Gastroesophageal sphincter (tissue), 4 donors: ENCODE data around the gene APP. TPM values are rescaled to one million over a fixed set of nuclear protein-coding genes. Genes with fewer than 3 reads are reported as not detected.

Source experiments
- ATAC-seq: fragments of 150-250 bp; one replicate; pipeline ENCODE4 v1.9.1; 2016; ENCODE audit warnings: mild to moderate bottlenecking, moderate library complexity
- H3K27ac ChIP-seq, 4 donors: fragments of 200-600 bp; sonication (generic) in 3 of 4; 1 replicate in 3 of 4; 2 replicates in 1 of 4; pipeline ENCODE4 v1.5.1; 2016 to 2019
- H3K27me3 ChIP-seq: fragments of 200-600 bp; sonication (generic); one replicate; pipeline ENCODE4 v1.5.1; 2019
- H3K36me3 ChIP-seq, 2 donors: fragments of 200-600 bp; sonication (generic); one replicate each; pipeline ENCODE4 v1.5.1; 2019; ENCODE audit warnings: control low read depth in 1 of 2
- H3K4me1 ChIP-seq, 3 donors: fragments of 200-600 bp; sonication (generic); 1 replicate in 2 of 3; 2 replicates in 1 of 3; pipeline ENCODE4 v1.5.1; 2016 to 2019; ENCODE audit warnings: control low read depth in 2 of 3
- H3K4me3 ChIP-seq, 2 donors: fragments of 200-600 bp; sonication (generic); one replicate each; pipeline ENCODE4 v1.5.1; 2019; ENCODE audit warnings: mild to moderate bottlenecking in 1 of 2, moderate library complexity in 1 of 2
- H3K9me3 ChIP-seq, 3 donors: fragments of 200-600 bp; sonication (generic); one replicate each; pipeline ENCODE4 v1.5.1; 2017 to 2019; ENCODE audit warnings: control low read depth in 2 of 3
- EP300 ChIP-seq: sonication (generic); formaldehyde crosslinking; IDR thresholded peaks from one replicate; pipeline ENCODE4 v1.6.1; 2017; ENCODE audit warnings: antibody characterized with exemption, mild to moderate bottlenecking
- POLR2A ChIP-seq, 2 donors: fragments of 450-650 bp; IDR thresholded peaks; one replicate each; pipeline ENCODE4 v1.6.1; 2017; ENCODE audit warnings: antibody characterized with exemption in 2 of 2, mild to moderate bottlenecking in 2 of 2, moderate library complexity in 1 of 2
- POLR2AphosphoS5 ChIP-seq: sonication (generic); formaldehyde crosslinking; IDR thresholded peaks from one replicate; pipeline ENCODE4 v1.6.1; 2017; ENCODE audit warnings: antibody characterized with exemption
- WGBS, 2 donors: methylation state at CpG; one replicate each; pipeline ENCODE4 v1.1.5; 2018; ENCODE audit warnings: low coverage in 1 of 2; 5-methylcytosine and 5-hydroxymethylcytosine counted together
- total RNA-seq, 4 donors: library from RNA; depleted of rRNA; stranded (reverse); fragments of >200 nt; gene quantifications; one replicate each; pipeline ENCODE4 v1.1.0, GENCODE V29; 2016
- TF ChIP-seq, protein P1 (sequence below), 4 experiments: fragments of 200-600 bp in 2 of 4; fragments of 450-650 bp in 2 of 4; sonication (generic) in 1 of 4; IDR thresholded peaks; one replicate each; pipeline ENCODE4 v1.5.1; 2017 to 2019; ENCODE audit warnings: antibody characterized with exemption in 4 of 4, mild to moderate bottlenecking in 2 of 4, moderate library complexity in 2 of 4

Gene APP
- total RNA-seq, 4 donors from 2014 or later: 282 to 724 (median 545) TPM

DNA sequence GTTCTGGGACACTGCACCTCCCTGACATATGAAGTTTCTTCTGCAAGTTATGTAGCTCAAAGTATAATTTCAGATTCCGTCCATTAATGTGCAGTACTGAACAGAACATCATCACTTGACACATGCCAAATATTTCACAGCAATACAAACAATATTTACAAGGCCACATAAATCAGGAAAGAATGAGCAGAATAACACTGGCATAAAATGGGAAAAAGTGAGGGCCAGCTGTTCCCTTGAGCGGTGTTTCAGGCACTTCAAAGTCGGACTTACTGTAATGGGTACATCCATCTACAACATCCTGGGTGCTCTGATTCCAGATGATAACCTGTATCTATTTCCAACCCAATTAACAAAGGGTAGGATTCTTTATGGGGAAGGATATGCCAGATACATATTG is 217.4 kb downstream of the APP start:
- Histone ChIP-seq H3K36me3 (peaks cover 0 to 37% of the 10 kb centered on the region in 2 donors), H3K4me1 (no peaks in the 10 kb centered on the region), H3K9me3 (no peaks in the 10 kb centered on the region), H3K4me3 (no peak overlapping the region), H3K27ac (no peak overlapping the region), H3K27me3 (no peaks in the 10 kb centered on the region)
- no peak for ATAC-seq
- 96% methylated on average over 3 of the region's 3 CpGs for WGBS, 2 donors
- TF ChIP-seq POLR2AphosphoS5 (no peak), EP300 (no peak), POLR2A (IDR thresholded peaks at IDR 0.05) (no peak)
- TF ChIP-seq, protein P1, sequence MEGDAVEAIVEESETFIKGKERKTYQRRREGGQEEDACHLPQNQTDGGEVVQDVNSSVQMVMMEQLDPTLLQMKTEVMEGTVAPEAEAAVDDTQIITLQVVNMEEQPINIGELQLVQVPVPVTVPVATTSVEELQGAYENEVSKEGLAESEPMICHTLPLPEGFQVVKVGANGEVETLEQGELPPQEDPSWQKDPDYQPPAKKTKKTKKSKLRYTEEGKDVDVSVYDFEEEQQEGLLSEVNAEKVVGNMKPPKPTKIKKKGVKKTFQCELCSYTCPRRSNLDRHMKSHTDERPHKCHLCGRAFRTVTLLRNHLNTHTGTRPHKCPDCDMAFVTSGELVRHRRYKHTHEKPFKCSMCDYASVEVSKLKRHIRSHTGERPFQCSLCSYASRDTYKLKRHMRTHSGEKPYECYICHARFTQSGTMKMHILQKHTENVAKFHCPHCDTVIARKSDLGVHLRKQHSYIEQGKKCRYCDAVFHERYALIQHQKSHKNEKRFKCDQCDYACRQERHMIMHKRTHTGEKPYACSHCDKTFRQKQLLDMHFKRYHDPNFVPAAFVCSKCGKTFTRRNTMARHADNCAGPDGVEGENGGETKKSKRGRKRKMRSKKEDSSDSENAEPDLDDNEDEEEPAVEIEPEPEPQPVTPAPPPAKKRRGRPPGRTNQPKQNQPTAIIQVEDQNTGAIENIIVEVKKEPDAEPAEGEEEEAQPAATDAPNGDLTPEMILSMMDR (IDR thresholded peaks at IDR 0.05): no peak

DNA sequence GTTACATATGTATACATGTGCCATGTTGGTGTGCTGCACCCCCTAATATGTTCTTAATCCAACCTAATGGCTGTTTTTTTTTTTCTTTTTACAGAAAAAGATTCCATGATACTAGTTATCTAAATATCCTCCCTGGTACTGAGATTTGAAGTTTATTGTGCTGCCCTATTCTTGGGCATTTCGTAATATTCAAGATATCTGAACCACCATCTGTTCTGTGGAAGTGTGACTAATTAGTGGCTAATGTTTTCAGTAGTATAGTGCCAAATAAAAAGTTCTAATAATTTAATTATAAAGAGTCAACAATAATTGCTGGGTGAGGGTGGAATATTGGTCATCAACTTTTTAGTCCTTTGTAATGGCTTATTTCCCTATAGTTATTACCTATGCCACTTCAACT is 218.3 kb downstream of the APP start:
- TF ChIP-seq POLR2A (IDR thresholded peaks at IDR 0.05) (no peak), POLR2AphosphoS5 (peak; percentile 19), EP300 (no peak)
- TF ChIP-seq, protein P1 (IDR thresholded peaks at IDR 0.05): no peak
- WGBS, 2 donors: 67 to 77% methylated on average over 1 of the region's 1 CpG
- ATAC-seq: peak; percentile 39
- no peaks in the 10 kb centered on the region for H3K27me3 ChIP-seq
- H3K9me3 ChIP-seq: no peaks in the 10 kb centered on the region
- H3K4me1 ChIP-seq: no peaks in the 10 kb centered on the region
- H3K27ac ChIP-seq: no peak overlapping the region
- peaks cover 0 to 37% of the 10 kb centered on the region in 2 donors for H3K36me3 ChIP-seq
- no peak overlapping the region for H3K4me3 ChIP-seq

DNA sequence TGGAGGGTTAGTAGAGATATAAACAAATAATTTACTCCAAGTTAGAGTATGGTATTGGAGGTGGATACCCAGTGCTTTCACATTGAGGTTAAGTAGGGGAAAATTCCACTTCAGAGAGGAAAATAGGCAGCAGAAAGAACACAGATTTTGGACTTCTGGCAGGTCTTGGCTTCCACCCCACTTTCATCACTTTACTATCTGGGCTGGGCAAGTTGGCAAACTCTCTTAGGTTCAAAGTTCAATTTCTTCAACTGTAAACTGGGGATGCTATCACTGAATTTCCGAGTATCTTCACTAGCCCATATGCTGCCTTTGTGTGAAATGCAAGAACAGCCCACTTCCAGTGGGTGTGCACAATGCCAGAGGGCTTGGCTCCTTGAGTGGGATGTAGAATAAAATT is 220.9 kb downstream of the APP start:
- Histone ChIP-seq H3K9me3 (peaks cover 0 to 5% (median 0%) of the 10 kb centered on the region in 3 donors), H3K27ac (no peak overlapping the region), H3K4me1 (no peaks in the 10 kb centered on the region), H3K36me3 (peaks cover 0 to 35% of the 10 kb centered on the region in 2 donors), H3K27me3 (no peaks in the 10 kb centered on the region), H3K4me3 (no peak overlapping the region)
- TF ChIP-seq EP300: no peak
- TF ChIP-seq POLR2A (IDR thresholded peaks at IDR 0.05): no peak
- TF ChIP-seq, protein P1 (IDR thresholded peaks at IDR 0.05): no peak
- no peak for TF ChIP-seq POLR2AphosphoS5
- ATAC-seq: no peak
- WGBS, 2 donors: no CpG with 5 or more reads among the region's 1 CpG

DNA sequence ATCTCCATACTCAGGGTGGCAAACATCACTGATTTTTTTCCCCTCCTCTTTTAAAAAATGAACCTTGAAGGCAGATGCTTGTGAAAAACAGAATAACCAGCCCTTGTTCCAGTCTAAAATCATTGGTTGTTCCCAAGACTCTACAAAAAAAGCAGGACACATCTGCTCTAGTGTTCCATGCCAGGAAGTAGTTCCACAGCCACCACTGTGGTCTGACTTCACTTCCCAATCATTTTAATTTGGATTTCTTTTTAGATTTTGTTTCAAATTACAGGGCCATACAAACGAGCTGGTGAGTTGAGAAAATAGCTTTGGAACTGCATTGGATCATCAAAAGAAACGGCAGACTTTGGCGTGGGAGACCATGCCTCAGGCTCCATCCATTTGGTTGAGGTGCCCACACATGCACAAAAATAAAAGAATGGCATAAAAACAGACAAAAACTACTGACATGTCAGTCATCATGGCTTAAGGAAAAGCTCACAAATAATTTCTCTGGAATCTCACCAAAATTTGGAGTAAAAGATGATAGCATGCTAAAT is 225.8 kb downstream of the APP start:
- Histone ChIP-seq H3K27ac (peak overlapping the region in 1 of 4 donors; percentile 11), H3K36me3 (peaks cover 0 to 9% of the 10 kb centered on the region in 2 donors), H3K4me1 (peaks cover 0 to 14% (median 0%) of the 10 kb centered on the region in 3 donors), H3K27me3 (no peaks in the 10 kb centered on the region), H3K4me3 (no peak overlapping the region), H3K9me3 (peaks cover 0 to 5% (median 0%) of the 10 kb centered on the region in 3 donors)
- TF ChIP-seq, protein P1 (IDR thresholded peaks at IDR 0.05): no peak
- no peak for TF ChIP-seq POLR2AphosphoS5
- TF ChIP-seq EP300: no peak
- TF ChIP-seq POLR2A (IDR thresholded peaks at IDR 0.05): no peak
- no peak for ATAC-seq
- WGBS, 2 donors: 50 to 61% methylated on average over 1 to 3 of the region's 3 CpGs

DNA sequence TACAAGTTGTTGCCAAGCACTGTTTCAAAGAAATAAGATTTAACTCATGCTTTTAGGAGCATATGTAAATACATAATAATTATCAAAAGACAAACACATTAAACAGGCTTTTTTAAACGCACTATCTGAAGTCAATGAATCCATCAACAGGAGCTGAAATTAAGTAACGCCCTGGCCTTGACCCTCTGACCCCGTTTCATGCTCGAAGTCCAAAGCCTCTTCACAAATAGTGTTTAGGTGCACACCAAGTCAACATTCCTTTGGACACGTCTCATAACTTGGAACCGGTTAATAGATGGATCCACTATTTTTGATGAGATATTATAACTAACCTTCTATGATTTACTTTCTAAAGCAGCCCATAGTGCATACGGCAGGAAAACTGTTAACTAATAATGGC is 226.5 kb downstream of the APP start:
- Histone ChIP-seq H3K4me1 (peaks cover 0 to 21% (median 2%) of the 10 kb centered on the region in 3 donors), H3K4me3 (no peak overlapping the region), H3K27me3 (no peaks in the 10 kb centered on the region), H3K9me3 (peaks cover 0 to 5% (median 0%) of the 10 kb centered on the region in 3 donors), H3K36me3 (peaks cover 0 to 5% of the 10 kb centered on the region in 2 donors), H3K27ac (peak overlapping the region in 1 of 4 donors; percentile 11)
- TF ChIP-seq, protein P1 (IDR thresholded peaks at IDR 0.05): no peak
- TF ChIP-seq POLR2A (IDR thresholded peaks at IDR 0.05) (no peak), EP300 (no peak), POLR2AphosphoS5 (no peak)
- WGBS, 2 donors: 64 to 69% methylated on average over 7 of the region's 7 CpGs
- no peak for ATAC-seq
